IPS-18a (cell line): ENCODE results near the gene GABRB3.
A peak's percentile ranks its signal among the peaks of the same experiment; 100 is the strongest.

Experiments
- H3K27ac ChIP-seq: one replicate; pipeline ENCODE4 v1.5.1; 2013; ENCODE audit warnings: low read length
- H3K27me3 ChIP-seq: one replicate; pipeline ENCODE4 v1.6.1; 2013; ENCODE audit warnings: mild to moderate bottlenecking, low read length; ENCODE audit not compliant: control insufficient read depth, insufficient read depth
- H3K36me3 ChIP-seq: one replicate; pipeline ENCODE4 v1.6.1; 2013; ENCODE audit warnings: low read depth, low read length; ENCODE audit not compliant: control insufficient read depth
- H3K4me1 ChIP-seq: one replicate; pipeline ENCODE4 v1.6.1; 2013; ENCODE audit warnings: low read depth, low read length; ENCODE audit not compliant: control insufficient read depth
- H3K4me3 ChIP-seq: one replicate; pipeline ENCODE4 v1.5.1; 2013; ENCODE audit warnings: low read length
- H3K9ac ChIP-seq: one replicate; pipeline ENCODE4 v1.6.1; 2013; ENCODE audit warnings: mild to moderate bottlenecking, low read length, moderate library complexity
- H3K9me3 ChIP-seq: one replicate; pipeline ENCODE4 v1.6.1; 2013; ENCODE audit warnings: low read depth, low read length; ENCODE audit not compliant: control insufficient read depth

Gene GABRB3

GRCh38 chr15:26623071-26623470 lies 149.8 kb downstream of the GABRB3 start:
- Histone ChIP-seq H3K4me3 (no peak overlapping the region), H3K9me3 (no peaks in the 10 kb centered on the region), H3K36me3 (peaks cover 3% of the 10 kb centered on the region)

GRCh38 chr15:26621816-26622215 lies 151.1 kb downstream of the GABRB3 start:
- H3K9me3 ChIP-seq, result no peaks in the 10 kb centered on the region
- no peak overlapping the region for H3K4me3 ChIP-seq
- H3K27me3 ChIP-seq, result no peaks in the 10 kb centered on the region

More at GRCh38 chr15:26623071-26623470, 149.8 kb downstream of the GABRB3 start:
- peaks cover 31% of the 10 kb centered on the region for H3K4me1 ChIP-seq
- H3K27me3 ChIP-seq, result no peaks in the 10 kb centered on the region
- H3K27ac ChIP-seq, result no peak overlapping the region
- H3K9ac ChIP-seq, result no peak overlapping the region

DNA sequence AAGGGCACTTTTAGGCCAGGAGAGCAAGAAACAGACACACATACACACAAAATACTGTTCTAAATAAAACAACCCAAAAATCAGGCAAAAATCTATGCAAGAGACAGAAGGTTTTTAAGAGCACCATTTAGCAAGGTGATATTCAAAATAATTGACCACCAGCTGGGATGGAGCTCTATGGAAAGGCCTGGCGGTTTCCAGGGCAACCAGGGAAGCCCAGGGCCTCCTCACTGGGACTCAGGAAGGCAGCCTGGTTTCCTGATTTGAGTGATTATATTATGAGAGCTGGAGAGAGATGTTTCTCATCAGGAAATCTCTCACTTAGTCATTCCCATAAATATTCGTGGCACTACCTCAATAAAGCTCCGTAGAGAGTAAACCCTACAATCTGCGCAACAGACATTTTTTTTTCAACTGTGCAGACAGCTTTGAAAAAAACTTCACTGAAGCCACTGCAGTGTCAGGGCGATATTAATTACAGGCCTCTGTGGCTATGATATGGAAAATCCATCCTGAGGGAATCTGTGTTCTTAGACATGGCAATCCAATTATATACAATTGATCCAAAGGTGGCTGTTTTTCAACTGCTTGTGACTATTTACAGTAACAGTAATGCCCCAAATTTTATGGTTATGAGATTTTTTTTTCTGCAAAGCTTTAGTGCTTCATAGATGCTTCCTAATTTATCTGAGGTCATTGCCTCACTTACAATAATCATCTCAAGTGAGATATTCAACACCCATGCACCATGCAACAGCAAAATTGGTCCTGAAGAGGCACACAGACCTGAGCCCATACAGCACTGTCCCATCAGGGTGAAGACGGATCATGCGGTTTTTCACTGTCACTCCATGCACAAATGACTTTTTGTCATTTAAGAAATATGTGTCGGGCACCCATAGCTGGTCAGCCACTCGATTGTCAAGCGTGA lies 152.1 kb downstream of the GABRB3 start:
- H3K27ac ChIP-seq, result no peak overlapping the region
- H3K4me1 ChIP-seq, result peaks cover 34% of the 10 kb centered on the region
- H3K9ac ChIP-seq, result no peak overlapping the region
- H3K36me3 ChIP-seq, result peaks cover 3% of the 10 kb centered on the region
- H3K27me3 ChIP-seq, result no peaks in the 10 kb centered on the region
- H3K9me3 ChIP-seq, result no peaks in the 10 kb centered on the region
- H3K4me3 ChIP-seq, result no peak overlapping the region

More at GRCh38 chr15:26621816-26622215, 151.1 kb downstream of the GABRB3 start:
- Histone ChIP-seq H3K9ac (no peak overlapping the region), H3K36me3 (peaks cover 3% of the 10 kb centered on the region), H3K27ac (no peak overlapping the region), H3K4me1 (peaks cover 31% of the 10 kb centered on the region)

GRCh38 chr15:26615927-26616302 lies 157.0 kb downstream of the GABRB3 start:
- peaks cover 18% of the 10 kb centered on the region for H3K4me1 ChIP-seq
- H3K4me3 ChIP-seq, result no peak overlapping the region
- no peaks in the 10 kb centered on the region for H3K27me3 ChIP-seq
- no peaks in the 10 kb centered on the region for H3K36me3 ChIP-seq
- H3K9me3 ChIP-seq, result peaks cover 4% of the 10 kb centered on the region
- H3K27ac ChIP-seq, result no peak overlapping the region
- H3K9ac ChIP-seq, result no peak overlapping the region

- H3K9me3 ChIP-seq, result peaks cover 4% of the 10 kb centered on the region
- H3K27ac ChIP-seq, result peak overlapping the region; percentile 11
- H3K27me3 ChIP-seq, result no peaks in the 10 kb centered on the region
Measured at GRCh38 chr15:26615188-26615926, 157.5 kb downstream of the GABRB3 start.

GRCh38 chr15:26614734-26615133 lies 158.1 kb downstream of the GABRB3 start:
- no peak overlapping the region for H3K9ac ChIP-seq
- no peaks in the 10 kb centered on the region for H3K36me3 ChIP-seq
- no peak overlapping the region for H3K27ac ChIP-seq
- no peaks in the 10 kb centered on the region for H3K27me3 ChIP-seq
- no peak overlapping the region for H3K4me3 ChIP-seq
- H3K4me1 ChIP-seq, result peaks cover 11% of the 10 kb centered on the region
- peaks cover 8% of the 10 kb centered on the region for H3K9me3 ChIP-seq

More at GRCh38 chr15:26615188-26615926, 157.5 kb downstream of the GABRB3 start:
- no peak overlapping the region for H3K9ac ChIP-seq
- H3K4me3 ChIP-seq, result no peak overlapping the region
- no peaks in the 10 kb centered on the region for H3K36me3 ChIP-seq
- peaks cover 12% of the 10 kb centered on the region for H3K4me1 ChIP-seq

DNA sequence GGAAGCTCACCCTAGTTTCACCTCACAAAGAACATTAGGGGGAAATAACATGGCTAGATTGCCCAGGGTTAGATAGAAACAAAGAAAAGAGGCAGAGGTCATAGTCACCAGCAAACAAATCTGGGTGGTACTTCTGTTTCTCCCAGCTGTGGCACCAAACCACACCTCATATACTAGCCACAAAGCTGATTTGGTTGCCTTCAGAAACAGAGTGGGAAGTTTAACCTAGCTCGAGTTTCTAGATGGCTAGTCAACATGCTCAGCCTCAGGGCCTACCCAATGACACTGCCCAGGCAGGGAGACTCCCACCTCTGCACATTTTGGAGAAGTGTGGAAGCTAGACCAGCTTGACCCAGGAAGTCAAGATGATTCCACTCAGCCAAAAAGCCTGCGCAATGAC lies 174.2 kb downstream of the GABRB3 start:
- Histone ChIP-seq H3K27ac (no peak overlapping the region), H3K9me3 (no peaks in the 10 kb centered on the region), H3K4me3 (no peak overlapping the region)

GRCh38 chr15:26595611-26596010 lies 177.3 kb downstream of the GABRB3 start:
- Histone ChIP-seq H3K9me3 (no peaks in the 10 kb centered on the region), H3K4me1 (no peaks in the 10 kb centered on the region), H3K27ac (no peak overlapping the region), H3K4me3 (no peak overlapping the region), H3K9ac (no peak overlapping the region), H3K27me3 (no peaks in the 10 kb centered on the region), H3K36me3 (no peaks in the 10 kb centered on the region)

More for the DNA sequence above, 174.2 kb downstream of the GABRB3 start:
- no peaks in the 10 kb centered on the region for H3K27me3 ChIP-seq
- no peaks in the 10 kb centered on the region for H3K4me1 ChIP-seq
- no peak overlapping the region for H3K9ac ChIP-seq
- H3K36me3 ChIP-seq, result no peaks in the 10 kb centered on the region

GRCh38 chr15:26590676-26591075 lies 182.2 kb downstream of the GABRB3 start:
- Histone ChIP-seq H3K27me3 (no peaks in the 10 kb centered on the region), H3K9ac (no peak overlapping the region), H3K9me3 (no peaks in the 10 kb centered on the region), H3K4me1 (no peaks in the 10 kb centered on the region), H3K4me3 (no peak overlapping the region), H3K27ac (no peak overlapping the region), H3K36me3 (no peaks in the 10 kb centered on the region)

GRCh38 chr15:26582840-26583239 lies 190.0 kb downstream of the GABRB3 start:
- peaks cover 48% of the 10 kb centered on the region for H3K36me3 ChIP-seq
- no peaks in the 10 kb centered on the region for H3K9me3 ChIP-seq
- H3K27ac ChIP-seq, result no peak overlapping the region
- no peak overlapping the region for H3K4me3 ChIP-seq
- no peaks in the 10 kb centered on the region for H3K4me1 ChIP-seq
- no peak overlapping the region for H3K9ac ChIP-seq
- no peaks in the 10 kb centered on the region for H3K27me3 ChIP-seq

DNA sequence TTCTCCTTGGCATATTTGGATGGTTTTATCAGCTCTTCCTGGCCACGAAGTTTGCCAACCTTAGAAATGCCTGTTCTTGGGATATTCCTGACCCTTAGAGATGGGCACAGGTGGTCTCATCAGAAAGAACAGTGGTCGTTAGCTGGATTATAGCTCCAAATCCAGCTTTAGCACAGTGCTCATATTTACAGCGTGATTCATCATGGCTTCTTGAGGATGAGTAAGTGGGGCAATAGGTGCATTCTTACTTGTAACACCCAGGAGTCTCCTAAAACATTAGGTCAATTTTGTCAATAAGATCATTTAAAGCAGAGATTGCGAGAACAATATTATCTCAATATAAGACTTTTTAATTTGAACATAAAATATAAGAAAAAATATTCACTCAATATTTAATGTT lies 191.9 kb downstream of the GABRB3 start:
- Histone ChIP-seq H3K4me3 (no peak overlapping the region), H3K9ac (no peak overlapping the region), H3K27me3 (no peaks in the 10 kb centered on the region), H3K36me3 (peaks cover 64% of the 10 kb centered on the region), H3K9me3 (no peaks in the 10 kb centered on the region), H3K4me1 (no peaks in the 10 kb centered on the region), H3K27ac (no peak overlapping the region)
